Liver (tissue), 9 donors: ENCODE measurements around the gene CDK2AP2. TPM values are rescaled to one million over a fixed set of nuclear protein-coding genes. Genes with fewer than 3 reads are reported as not detected.

ENCODE experiments used
- DNase-seq: peaks from one replicate; pipeline ENCODE4 v3.0.0-alpha.2; 2017; ENCODE audit warnings: low spot score
- H3K27ac ChIP-seq, 2 donors: one replicate each; pipeline ENCODE4 v1.7.0; 2013; ENCODE audit warnings: inconsistent platforms in 2 of 2, low read length in 2 of 2, control low read depth in 1 of 2, low read depth in 1 of 2, mild to moderate bottlenecking in 1 of 2
- H3K27me3 ChIP-seq, 4 donors: one replicate each; pipeline versions ENCODE4 v1.6.1 to v1.7.0; 2013; ENCODE audit warnings: low read length in 3 of 4, inconsistent platforms in 1 of 4, mild to moderate bottlenecking in 1 of 4, moderate library complexity in 1 of 4; ENCODE audit not compliant: control insufficient read depth in 4 of 4, insufficient read depth in 4 of 4
- H3K36me3 ChIP-seq, 4 donors: one replicate each; pipeline versions ENCODE4 v1.6.1 to v1.7.0; 2013; ENCODE audit warnings: low read length in 3 of 4, mild to moderate bottlenecking in 3 of 4, low read depth in 1 of 4, moderate library complexity in 1 of 4; ENCODE audit not compliant: control insufficient read depth in 4 of 4, insufficient read depth in 3 of 4
- H3K4me1 ChIP-seq, 4 donors: one replicate each; pipeline versions ENCODE4 v1.6.1 to v1.7.0; 2013; ENCODE audit warnings: low read length in 3 of 4, mild to moderate bottlenecking in 3 of 4, moderate library complexity in 1 of 4; ENCODE audit not compliant: control insufficient read depth in 4 of 4, insufficient read depth in 4 of 4
- H3K4me3 ChIP-seq, 3 donors: one replicate each; pipeline versions ENCODE4 v1.6.1 to v1.7.0; 2013; ENCODE audit warnings: low read length in 3 of 3, control low read depth in 1 of 3, low read depth in 1 of 3, mild to moderate bottlenecking in 1 of 3
- H3K9ac ChIP-seq, 2 donors: one replicate each; pipeline ENCODE4 v1.7.0; 2013; ENCODE audit warnings: low read length in 2 of 2, mild to moderate bottlenecking in 2 of 2, moderate library complexity in 2 of 2, control low read depth in 1 of 2, low read depth in 1 of 2
- H3K9me3 ChIP-seq, 4 donors: one replicate each; pipeline versions ENCODE4 v1.6.1 to v1.7.0; 2013; ENCODE audit warnings: low read length in 3 of 4; ENCODE audit not compliant: control insufficient read depth in 4 of 4
- EGR1 ChIP-seq, 2 donors: IDR thresholded peaks; 2 replicates each; pipeline ENCODE4 v1.6.1; 2016 to 2018; ENCODE audit warnings: antibody characterized with exemption in 2 of 2, low read depth in 2 of 2
- FOXA1 ChIP-seq: IDR thresholded peaks from 2 replicates; pipeline ENCODE4 v1.6.1; 2016; ENCODE audit warnings: antibody characterized with exemption
- HNF4G ChIP-seq: IDR thresholded peaks from 2 replicates; pipeline ENCODE4 v1.6.1; 2016; ENCODE audit warnings: antibody characterized with exemption
- JUND ChIP-seq, 2 donors: IDR thresholded peaks; 2 replicates each; pipeline ENCODE4 v1.6.1; 2016; ENCODE audit warnings: antibody characterized with exemption in 2 of 2
- NR2F2 ChIP-seq: IDR thresholded peaks from 2 replicates; pipeline ENCODE4 v1.6.1; 2016; ENCODE audit warnings: antibody characterized with exemption
- RAD21 ChIP-seq, 2 donors: IDR thresholded peaks; 2 replicates each; pipeline ENCODE4 v1.6.1; 2016; ENCODE audit warnings: antibody characterized with exemption in 2 of 2, mild to moderate bottlenecking in 2 of 2
- SP1 ChIP-seq: IDR thresholded peaks from 2 replicates; pipeline ENCODE4 v1.6.1; 2018; ENCODE audit warnings: antibody characterized with exemption, mild to moderate bottlenecking
- TAF1 ChIP-seq: conservative IDR thresholded peaks from 2 replicates; pipeline ENCODE4 v1.6.1; 2016; ENCODE audit warnings: antibody characterized with exemption, mild to moderate bottlenecking
- WGBS: extraction: QIAGEN DNeasy Blood & Tissue Kit; methylation state at CpG from one replicate; pipeline ENCODE4 v1.1.7; 2013; 5-methylcytosine and 5-hydroxymethylcytosine counted together
- polyA plus RNA-seq, 2 donors: library from polyadenylated mRNA; stranded (reverse) in 1 of 2; unstranded in 1 of 2; fragments of 200-250 nt in 1 of 2; fragments of >200 nt in 1 of 2; fragmentation: Nextera tagmentation in 1 of 2; extraction: Ambion mirVana in 1 of 2; gene quantifications; one replicate each; pipeline versions ENCODE4 v1.2.1 to v1.2.3, GENCODE V29; 2013 to 2015
- total RNA-seq, 2 donors: library from RNA; depleted of rRNA; stranded (reverse); fragments of >200 nt; gene quantifications; one replicate each; pipeline ENCODE4 v1.2.3, GENCODE V29; 2014
- TF ChIP-seq, protein P1 (sequence below): fragments of 150-350 bp; IDR thresholded peaks from 2 replicates; pipeline ENCODE4 v1.5.1; 2017; ENCODE audit warnings: improper control_type of control experiment, low read depth, low read length; ENCODE audit not compliant: missing input control
- TF ChIP-seq, protein P2 (sequence below): IDR thresholded peaks from 2 replicates; pipeline ENCODE4 v1.6.1; 2016; ENCODE audit warnings: antibody characterized with exemption
- TF ChIP-seq, protein P3 (sequence below): IDR thresholded peaks from 2 replicates; pipeline ENCODE4 v1.6.1; 2016; ENCODE audit warnings: antibody characterized with exemption, mild to moderate bottlenecking
- TF ChIP-seq, protein P4 (sequence below): IDR thresholded peaks from 2 replicates; pipeline ENCODE4 v1.6.1; 2016; ENCODE audit warnings: antibody characterized with exemption
- TF ChIP-seq, protein P5 (sequence below): IDR thresholded peaks from 2 replicates; pipeline ENCODE4 v1.6.1; 2016; ENCODE audit warnings: antibody characterized with exemption
- donor health status: healthy.
- donor health status: healthy.
- donor health status: healthy.
- donor health status: healthy.
- donor health status: healthy.

Gene CDK2AP2
- total and polyA plus RNA-seq, 4 donors: 14.1 to 126 (median 56.6) TPM

DNA sequence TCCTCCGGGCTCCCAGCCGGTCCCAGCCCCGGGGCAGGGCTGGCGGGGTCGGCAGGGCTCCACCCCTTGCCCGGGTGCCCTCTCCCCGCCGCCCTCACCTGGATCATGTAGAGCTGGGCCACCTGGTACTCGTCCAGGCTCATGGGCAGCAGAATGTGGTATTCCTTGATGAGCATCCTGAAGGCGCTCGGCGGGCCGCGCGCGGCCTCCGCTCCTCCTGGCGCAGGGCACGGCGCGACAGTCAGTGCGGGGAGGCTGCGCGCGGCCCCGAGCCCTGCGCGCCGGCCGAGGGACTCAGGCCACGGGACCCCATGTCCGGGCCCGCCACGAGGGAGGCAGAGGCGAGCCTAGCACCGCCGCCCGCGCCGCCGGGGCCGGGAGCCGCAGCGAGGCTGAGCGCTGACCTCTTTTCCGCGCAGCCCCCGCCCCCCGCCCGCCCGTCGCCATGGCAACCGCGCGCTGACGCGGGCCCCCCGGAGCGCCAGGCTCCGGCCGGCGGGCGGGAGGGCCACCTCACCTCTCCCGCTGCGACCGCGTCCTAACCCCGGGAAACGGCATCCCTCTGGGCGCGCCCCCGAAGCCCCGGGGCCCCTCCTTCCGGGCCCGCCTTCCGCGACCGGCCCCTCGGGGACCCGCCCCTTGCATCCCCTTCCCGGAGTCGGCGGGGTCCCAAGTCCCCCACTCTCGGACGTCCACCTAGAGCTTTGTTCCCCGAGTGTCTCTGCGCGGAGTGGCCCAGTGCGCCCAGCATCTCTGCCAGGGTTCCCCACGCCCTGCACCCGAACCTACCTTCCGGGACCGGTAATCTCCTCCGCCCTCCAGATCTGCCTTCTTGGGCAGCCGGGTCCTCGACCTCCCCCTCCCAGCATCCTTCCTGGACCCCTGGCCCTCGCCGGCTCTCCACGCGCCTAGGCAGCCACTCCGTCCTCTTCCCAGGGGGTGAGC, 3.7 kb downstream of the CDK2AP2 start:
- Histone ChIP-seq H3K27me3 (no peaks in the 10 kb centered on the region), H3K4me3 (peak overlapping the region in 2 of 3 donors; percentile 63 to 69), H3K27ac (peak overlapping the region; percentile 96 to 100), H3K9me3 (no peaks in the 10 kb centered on the region), H3K4me1 (peaks cover 8 to 44% (median 26%) of the 10 kb centered on the region in 4 donors), H3K9ac (peak overlapping the region; percentile 22 to 30), H3K36me3 (peaks cover 0 to 2% (median 0%) of the 10 kb centered on the region in 4 donors)
- DNase-seq: no peak
- TF ChIP-seq EGR1 (IDR thresholded peaks at IDR 0.05; ENCODE audit: low read depth in 2 of 2): no peak
- TF ChIP-seq, protein P1, sequence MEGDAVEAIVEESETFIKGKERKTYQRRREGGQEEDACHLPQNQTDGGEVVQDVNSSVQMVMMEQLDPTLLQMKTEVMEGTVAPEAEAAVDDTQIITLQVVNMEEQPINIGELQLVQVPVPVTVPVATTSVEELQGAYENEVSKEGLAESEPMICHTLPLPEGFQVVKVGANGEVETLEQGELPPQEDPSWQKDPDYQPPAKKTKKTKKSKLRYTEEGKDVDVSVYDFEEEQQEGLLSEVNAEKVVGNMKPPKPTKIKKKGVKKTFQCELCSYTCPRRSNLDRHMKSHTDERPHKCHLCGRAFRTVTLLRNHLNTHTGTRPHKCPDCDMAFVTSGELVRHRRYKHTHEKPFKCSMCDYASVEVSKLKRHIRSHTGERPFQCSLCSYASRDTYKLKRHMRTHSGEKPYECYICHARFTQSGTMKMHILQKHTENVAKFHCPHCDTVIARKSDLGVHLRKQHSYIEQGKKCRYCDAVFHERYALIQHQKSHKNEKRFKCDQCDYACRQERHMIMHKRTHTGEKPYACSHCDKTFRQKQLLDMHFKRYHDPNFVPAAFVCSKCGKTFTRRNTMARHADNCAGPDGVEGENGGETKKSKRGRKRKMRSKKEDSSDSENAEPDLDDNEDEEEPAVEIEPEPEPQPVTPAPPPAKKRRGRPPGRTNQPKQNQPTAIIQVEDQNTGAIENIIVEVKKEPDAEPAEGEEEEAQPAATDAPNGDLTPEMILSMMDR: no peak
- TF ChIP-seq TAF1: no peak
- TF ChIP-seq SP1: no peak
- TF ChIP-seq RAD21 (IDR thresholded peaks at IDR 0.05): no peak
- TF ChIP-seq, protein P2, sequence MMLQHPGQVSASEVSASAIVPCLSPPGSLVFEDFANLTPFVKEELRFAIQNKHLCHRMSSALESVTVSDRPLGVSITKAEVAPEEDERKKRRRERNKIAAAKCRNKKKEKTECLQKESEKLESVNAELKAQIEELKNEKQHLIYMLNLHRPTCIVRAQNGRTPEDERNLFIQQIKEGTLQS: no peak
- TF ChIP-seq NR2F2: no peak
- no peak for TF ChIP-seq FOXA1
- TF ChIP-seq HNF4G: no peak
- TF ChIP-seq, protein P3, sequence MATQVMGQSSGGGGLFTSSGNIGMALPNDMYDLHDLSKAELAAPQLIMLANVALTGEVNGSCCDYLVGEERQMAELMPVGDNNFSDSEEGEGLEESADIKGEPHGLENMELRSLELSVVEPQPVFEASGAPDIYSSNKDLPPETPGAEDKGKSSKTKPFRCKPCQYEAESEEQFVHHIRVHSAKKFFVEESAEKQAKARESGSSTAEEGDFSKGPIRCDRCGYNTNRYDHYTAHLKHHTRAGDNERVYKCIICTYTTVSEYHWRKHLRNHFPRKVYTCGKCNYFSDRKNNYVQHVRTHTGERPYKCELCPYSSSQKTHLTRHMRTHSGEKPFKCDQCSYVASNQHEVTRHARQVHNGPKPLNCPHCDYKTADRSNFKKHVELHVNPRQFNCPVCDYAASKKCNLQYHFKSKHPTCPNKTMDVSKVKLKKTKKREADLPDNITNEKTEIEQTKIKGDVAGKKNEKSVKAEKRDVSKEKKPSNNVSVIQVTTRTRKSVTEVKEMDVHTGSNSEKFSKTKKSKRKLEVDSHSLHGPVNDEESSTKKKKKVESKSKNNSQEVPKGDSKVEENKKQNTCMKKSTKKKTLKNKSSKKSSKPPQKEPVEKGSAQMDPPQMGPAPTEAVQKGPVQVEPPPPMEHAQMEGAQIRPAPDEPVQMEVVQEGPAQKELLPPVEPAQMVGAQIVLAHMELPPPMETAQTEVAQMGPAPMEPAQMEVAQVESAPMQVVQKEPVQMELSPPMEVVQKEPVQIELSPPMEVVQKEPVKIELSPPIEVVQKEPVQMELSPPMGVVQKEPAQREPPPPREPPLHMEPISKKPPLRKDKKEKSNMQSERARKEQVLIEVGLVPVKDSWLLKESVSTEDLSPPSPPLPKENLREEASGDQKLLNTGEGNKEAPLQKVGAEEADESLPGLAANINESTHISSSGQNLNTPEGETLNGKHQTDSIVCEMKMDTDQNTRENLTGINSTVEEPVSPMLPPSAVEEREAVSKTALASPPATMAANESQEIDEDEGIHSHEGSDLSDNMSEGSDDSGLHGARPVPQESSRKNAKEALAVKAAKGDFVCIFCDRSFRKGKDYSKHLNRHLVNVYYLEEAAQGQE: no peak
- WGBS: 10% methylated on average over 101 of the region's 101 CpGs

DNA sequence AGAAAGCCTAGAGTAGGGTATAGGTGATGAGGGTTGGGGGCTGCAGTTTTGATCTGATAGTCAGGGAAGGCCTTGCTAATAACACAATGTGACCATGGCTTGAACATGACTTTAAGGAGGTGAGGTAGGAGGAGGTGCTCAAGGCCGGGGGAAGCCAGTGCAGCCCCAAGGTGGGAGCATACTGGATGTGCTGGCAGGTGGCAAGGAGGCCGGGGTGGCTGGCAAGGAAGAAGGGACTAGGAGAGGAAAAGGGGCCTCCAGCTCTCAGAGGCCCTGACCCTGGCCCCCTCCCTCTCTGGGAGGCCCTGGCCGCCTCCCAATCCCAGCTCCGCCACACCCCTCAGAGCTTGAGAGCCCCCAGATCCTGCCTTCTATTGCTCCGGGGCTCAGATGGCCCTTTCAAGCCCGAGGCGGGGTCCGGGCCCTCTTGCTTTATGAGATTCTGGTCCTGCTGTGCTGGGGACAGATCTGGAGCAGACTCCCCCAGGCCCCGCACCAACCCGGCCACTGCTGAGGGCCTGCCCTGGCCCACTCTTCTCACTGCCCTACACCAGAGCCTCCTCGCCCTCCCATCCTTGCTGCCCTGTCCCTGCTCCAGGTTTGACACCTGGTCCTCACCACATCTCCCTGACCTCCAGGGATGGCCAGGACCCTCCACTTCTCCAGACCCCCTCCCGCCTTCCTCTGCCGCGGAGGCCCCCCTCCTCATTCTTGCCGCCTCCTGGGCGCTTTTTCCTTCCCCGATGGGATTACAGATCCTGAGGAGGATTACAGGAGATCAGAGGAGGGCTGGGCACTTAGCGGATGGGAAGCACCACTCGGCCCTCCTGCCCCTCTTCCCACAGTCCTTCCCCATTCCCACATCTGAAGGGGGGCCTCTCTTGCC, 4.6 kb downstream of the CDK2AP2 start:
- H3K9ac ChIP-seq: no peak overlapping the region
- H3K27ac ChIP-seq: no peak overlapping the region
- no peaks in the 10 kb centered on the region for H3K9me3 ChIP-seq
- peak overlapping the region in 1 of 3 donors; percentile 63 for H3K4me3 ChIP-seq
- H3K27me3 ChIP-seq: no peaks in the 10 kb centered on the region
- DNase-seq: no peak
- WGBS: 88% methylated on average over 19 of the region's 19 CpGs
- H3K36me3 ChIP-seq: peaks cover 0 to 2% (median 1%) of the 10 kb centered on the region in 4 donors
- peaks cover 8 to 40% (median 21%) of the 10 kb centered on the region in 4 donors for H3K4me1 ChIP-seq
- no peak for TF ChIP-seq FOXA1
- no peak for TF ChIP-seq NR2F2
- TF ChIP-seq HNF4G: no peak
- TF ChIP-seq, protein P4, sequence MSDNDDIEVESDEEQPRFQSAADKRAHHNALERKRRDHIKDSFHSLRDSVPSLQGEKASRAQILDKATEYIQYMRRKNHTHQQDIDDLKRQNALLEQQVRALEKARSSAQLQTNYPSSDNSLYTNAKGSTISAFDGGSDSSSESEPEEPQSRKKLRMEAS: no peak
- no peak for TF ChIP-seq JUND (IDR thresholded peaks at IDR 0.05)
- TF ChIP-seq, protein P2: no peak
- TF ChIP-seq EGR1 (IDR thresholded peaks at IDR 0.05; ENCODE audit: low read depth in 2 of 2): no peak
- TF ChIP-seq, protein P1: no peak
- TF ChIP-seq TAF1: no peak
- TF ChIP-seq, protein P5, sequence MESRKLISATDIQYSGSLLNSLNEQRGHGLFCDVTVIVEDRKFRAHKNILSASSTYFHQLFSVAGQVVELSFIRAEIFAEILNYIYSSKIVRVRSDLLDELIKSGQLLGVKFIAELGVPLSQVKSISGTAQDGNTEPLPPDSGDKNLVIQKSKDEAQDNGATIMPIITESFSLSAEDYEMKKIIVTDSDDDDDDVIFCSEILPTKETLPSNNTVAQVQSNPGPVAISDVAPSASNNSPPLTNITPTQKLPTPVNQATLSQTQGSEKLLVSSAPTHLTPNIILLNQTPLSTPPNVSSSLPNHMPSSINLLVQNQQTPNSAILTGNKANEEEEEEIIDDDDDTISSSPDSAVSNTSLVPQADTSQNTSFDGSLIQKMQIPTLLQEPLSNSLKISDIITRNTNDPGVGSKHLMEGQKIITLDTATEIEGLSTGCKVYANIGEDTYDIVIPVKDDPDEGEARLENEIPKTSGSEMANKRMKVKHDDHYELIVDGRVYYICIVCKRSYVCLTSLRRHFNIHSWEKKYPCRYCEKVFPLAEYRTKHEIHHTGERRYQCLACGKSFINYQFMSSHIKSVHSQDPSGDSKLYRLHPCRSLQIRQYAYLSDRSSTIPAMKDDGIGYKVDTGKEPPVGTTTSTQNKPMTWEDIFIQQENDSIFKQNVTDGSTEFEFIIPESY: no peak
